OCI-M2 (cell line): Measurements from ENCODE around the gene KIF21B.
"Not testable (repeated sequence)": the region's sequence is repeated elsewhere in the genome, so short reads cannot be mapped to it uniquely, and the experiment has no call there.

ENCODE experiments used
- DNase-seq: peaks from one replicate; lab custom pipeline; 2025; ENCODE audit not compliant: unreplicated experiment; lab: John Stamatoyannopoulos, UW

KIF21B gene

GRCh38 chr1:200972985-200973742 is 50.4 kb downstream of the KIF21B start:
- no peak for DNase-seq

GRCh38 chr1:200971955-200972711 is 51.4 kb downstream of the KIF21B start:
- no peak for DNase-seq

- no peak for DNase-seq
Measured at GRCh38 chr1:200971428-200971903, 52.0 kb downstream of the KIF21B start.

GRCh38 chr1:200970771-200971427 is 52.6 kb downstream of the KIF21B start:
- DNase-seq, result no peak

GRCh38 chr1:200969726-200970561 is 53.6 kb downstream of the KIF21B start:
- DNase-seq, result no peak

GRCh38 chr1:200968469-200969410 is 54.8 kb downstream of the KIF21B start:
- DNase-seq, result no peak

GRCh38 chr1:200967693-200968468 is 55.6 kb downstream of the KIF21B start:
- no peak for DNase-seq

- DNase-seq, result no peak
Measured at GRCh38 chr1:200966934-200967333, 56.6 kb downstream of the KIF21B start.

- no peak for DNase-seq
Measured at GRCh38 chr1:200965111-200965805, 58.3 kb downstream of the KIF21B start.

- DNase-seq, result not testable (repeated sequence)
Measured at GRCh38 chr1:200963888-200964287, 59.6 kb downstream of the KIF21B start.

- DNase-seq, result no peak
Measured at GRCh38 chr1:200963076-200963475, 60.4 kb downstream of the KIF21B start.

- no peak for DNase-seq
Measured at GRCh38 chr1:200962631-200963030, 60.9 kb downstream of the KIF21B start.

- DNase-seq, result not testable (repeated sequence)
Measured at GRCh38 chr1:200962151-200962550, 61.4 kb downstream of the KIF21B start.

- no peak for DNase-seq
Measured at GRCh38 chr1:200960948-200961340, 62.6 kb downstream of the KIF21B start.

GRCh38 chr1:200960236-200960947 is 63.1 kb downstream of the KIF21B start:
- DNase-seq, result no peak

GRCh38 chr1:200959411-200959921 is 64.0 kb downstream of the KIF21B start:
- DNase-seq, result no peak

- no peak for DNase-seq
Measured at GRCh38 chr1:200958597-200958996, 64.9 kb downstream of the KIF21B start.
